ENCODE data around the gene GON4L. TPM values are rescaled to one million over a fixed set of nuclear protein-coding genes. Genes with fewer than 3 reads are reported as not detected.

The GON4L gene
- total RNA-seq, 4 donors from 2014 or later, result 32.3 to 64.9 (median 43.6) TPM

GRCh38 chr1:155860970-155861510, 4.0 kb upstream of the GON4L start:
- no peak overlapping the region for H3K4me3 ChIP-seq (replicated peaks in 1 of 3)
- no peak for DNase-seq
- no peaks in the 10 kb centered on the region for H3K36me3 ChIP-seq
- TF ChIP-seq POLR2A (IDR thresholded peaks at IDR 0.05), result no peak
- no peak for TF ChIP-seq CTCF (IDR thresholded peaks at IDR 0.05)
- no peaks in the 10 kb centered on the region for H3K9me3 ChIP-seq
- H3K4me1 ChIP-seq, result peaks cover 10 to 14% of the 10 kb centered on the region in 2 donors
- WGBS, 2 donors, result 71 to 72% methylated on average over 2 of the region's 2 CpGs
- intact Hi-C loops (cut with DNase I), result no loop called here
- peak overlapping the region; percentile 33 to 85 (median 73) for H3K27ac ChIP-seq
- H3K27me3 ChIP-seq, result no peaks in the 10 kb centered on the region

GRCh38 chr1:155859881-155860871, 3.2 kb upstream of the GON4L start:
- H3K36me3 ChIP-seq, result no peaks in the 10 kb centered on the region
- intact Hi-C loops (cut with DNase I), result no loop called here
- DNase-seq, result peak; percentile 14 to 27
- no peaks in the 10 kb centered on the region for H3K9me3 ChIP-seq
- TF ChIP-seq POLR2A (IDR thresholded peaks at IDR 0.05) (no peak), CTCF (IDR thresholded peaks at IDR 0.05) (no peak)
- 4 to 6% methylated on average over 28 to 35 of the region's 35 CpGs for WGBS, 2 donors
- H3K4me3 ChIP-seq (replicated peaks in 1 of 3), result no peak overlapping the region
- peaks cover 11 to 15% of the 10 kb centered on the region in 2 donors for H3K4me1 ChIP-seq
- peak overlapping the region; percentile 33 to 85 (median 73) for H3K27ac ChIP-seq
- no peaks in the 10 kb centered on the region for H3K27me3 ChIP-seq

- Histone ChIP-seq H3K27ac (peak within 1 kb of the TSS; percentile 73 to 92 (median 85)), H3K36me3 (peaks cover 0 to 3% of the 10 kb centered on the region in 2 donors), H3K9me3 (no peaks in the 10 kb centered on the region), H3K4me1 (peaks cover 11 to 15% of the 10 kb centered on the region in 2 donors), H3K27me3 (no peaks in the 10 kb centered on the region), H3K4me3 (replicated peaks in 1 of 3) (peak within 1 kb of the TSS in 1 of 3 donors; percentile 38)
- peak; percentile 92 to 95 for DNase-seq
- WGBS, 2 donors, result 1 to 3% methylated on average over 19 to 25 of the region's 33 CpGs
- TF ChIP-seq CTCF (IDR thresholded peaks at IDR 0.05) (no peak), POLR2A (IDR thresholded peaks at IDR 0.05) (no peak)
- intact Hi-C loops (cut with DNase I), result no loop called here
Observed at GRCh38 chr1:155859234-155859829, 2.3 kb upstream of the GON4L start, which contains the start of gene SYT11. Gene SYT11, plus strand, starts transcription at chr1:155859567. Its CDS starts 195 bp downstream, at chr1:155859762.

GRCh38 chr1:155858800-155859233, 1.8 kb upstream of the GON4L start:
- Histone ChIP-seq H3K9me3 (no peaks in the 10 kb centered on the region), H3K4me3 (replicated peaks in 1 of 3) (peak overlapping the region in 1 of 3 donors; percentile 38), H3K36me3 (peaks cover 0 to 6% of the 10 kb centered on the region in 2 donors), H3K4me1 (peaks cover 11 to 15% of the 10 kb centered on the region in 2 donors), H3K27ac (peak overlapping the region; percentile 73 to 92 (median 85)), H3K27me3 (no peaks in the 10 kb centered on the region)
- no peak for DNase-seq
- TF ChIP-seq POLR2A (IDR thresholded peaks at IDR 0.05) (no peak), CTCF (IDR thresholded peaks at IDR 0.05) (no peak)
- 63 to 67% methylated on average over 12 of the region's 12 CpGs for WGBS, 2 donors
- intact Hi-C loops (cut with DNase I), result no loop called here

All from thyroid gland (tissue), 4 donors.